ENCODE measurements around the gene AP5S1.
"Not testable (repeated sequence)": the region's sequence is repeated elsewhere in the genome, so short reads cannot be mapped to it uniquely, and the experiment has no call there.

The AP5S1 gene

GRCh38 chr20:3783511-3784195 lies 36.7 kb upstream of the AP5S1 start:
- peaks cover 0 to 11% of the 10 kb centered on the region in 2 donors for H3K27me3 ChIP-seq (ENCODE audit: control insufficient read depth in 1 of 2, insufficient read depth in 2 of 2, low read length in 2 of 2)
- H3K27ac ChIP-seq (ENCODE audit: low read depth, low read length), result no peak overlapping the region
- H3K36me3 ChIP-seq (ENCODE audit: control insufficient read depth in 1 of 2, insufficient read depth in 2 of 2, low read length in 2 of 2), result peaks cover 0 to 10% of the 10 kb centered on the region in 2 donors
- H3K4me3 ChIP-seq (ENCODE audit: low read depth in 1 of 2, low read length in 2 of 2), result no peak overlapping the region
- no peaks in the 10 kb centered on the region for H3K9me3 ChIP-seq (ENCODE audit: control insufficient read depth in 1 of 2, low read length in 2 of 2)
- H3K4me1 ChIP-seq (ENCODE audit: control insufficient read depth in 1 of 2, insufficient read depth in 2 of 2, low read length in 2 of 2), result peaks cover 41 to 47% of the 10 kb centered on the region in 2 donors
- no peak overlapping the region for H3K9ac ChIP-seq (ENCODE audit: low read depth in 1 of 2, low read length in 2 of 2)

GRCh38 chr20:3784216-3784853 lies 36.0 kb upstream of the AP5S1 start:
- Histone ChIP-seq H3K9me3 (ENCODE audit: control insufficient read depth in 1 of 2, low read length in 2 of 2) (no peaks in the 10 kb centered on the region), H3K9ac (ENCODE audit: low read depth in 1 of 2, low read length in 2 of 2) (peak overlapping the region; percentile 38 to 70), H3K27me3 (ENCODE audit: control insufficient read depth in 1 of 2, insufficient read depth in 2 of 2, low read length in 2 of 2) (peaks cover 0 to 4% of the 10 kb centered on the region in 2 donors), H3K4me1 (ENCODE audit: control insufficient read depth in 1 of 2, insufficient read depth in 2 of 2, low read length in 2 of 2) (peaks cover 47 to 52% of the 10 kb centered on the region in 2 donors), H3K27ac (ENCODE audit: low read depth, low read length) (no peak overlapping the region), H3K4me3 (ENCODE audit: low read depth in 1 of 2, low read length in 2 of 2) (peak overlapping the region in 1 of 2 donors; percentile 91), H3K36me3 (ENCODE audit: control insufficient read depth in 1 of 2, insufficient read depth in 2 of 2, low read length in 2 of 2) (peaks cover 0 to 10% of the 10 kb centered on the region in 2 donors)

DNA sequence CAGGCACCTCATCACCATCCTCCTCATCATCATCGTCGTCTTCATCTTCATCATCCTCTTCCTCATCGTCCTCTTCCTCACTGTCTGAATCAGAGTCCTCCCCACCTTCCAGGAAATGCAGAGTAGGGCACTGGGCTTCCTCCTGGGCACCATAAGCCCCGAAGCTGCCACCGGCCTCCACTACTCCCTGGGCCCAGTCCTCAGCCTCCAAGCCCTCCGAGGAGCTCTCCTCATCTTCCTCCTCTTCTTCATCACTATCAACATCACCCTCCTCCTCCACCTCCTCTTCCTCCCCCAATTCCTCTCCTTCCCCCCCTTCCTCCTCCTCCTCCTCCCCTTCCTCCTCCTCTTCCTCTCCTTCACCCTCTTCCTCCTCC lies 35.5 kb upstream of the AP5S1 start:
- H3K4me3 ChIP-seq (ENCODE audit: low read depth in 1 of 2, low read length in 2 of 2), result peak overlapping the region; percentile 70 to 91
- H3K9me3 ChIP-seq (ENCODE audit: control insufficient read depth in 1 of 2, low read length in 2 of 2), result no peaks in the 10 kb centered on the region
- H3K36me3 ChIP-seq (ENCODE audit: control insufficient read depth in 1 of 2, insufficient read depth in 2 of 2, low read length in 2 of 2), result peaks cover 0 to 10% of the 10 kb centered on the region in 2 donors
- peaks cover 47 to 52% of the 10 kb centered on the region in 2 donors for H3K4me1 ChIP-seq (ENCODE audit: control insufficient read depth in 1 of 2, insufficient read depth in 2 of 2, low read length in 2 of 2)
- no peak overlapping the region for H3K27ac ChIP-seq (ENCODE audit: low read depth, low read length)
- H3K27me3 ChIP-seq (ENCODE audit: control insufficient read depth in 1 of 2, insufficient read depth in 2 of 2, low read length in 2 of 2), result no peaks in the 10 kb centered on the region
- H3K9ac ChIP-seq (ENCODE audit: low read depth in 1 of 2, low read length in 2 of 2), result peak overlapping the region; percentile 70 to 87

DNA sequence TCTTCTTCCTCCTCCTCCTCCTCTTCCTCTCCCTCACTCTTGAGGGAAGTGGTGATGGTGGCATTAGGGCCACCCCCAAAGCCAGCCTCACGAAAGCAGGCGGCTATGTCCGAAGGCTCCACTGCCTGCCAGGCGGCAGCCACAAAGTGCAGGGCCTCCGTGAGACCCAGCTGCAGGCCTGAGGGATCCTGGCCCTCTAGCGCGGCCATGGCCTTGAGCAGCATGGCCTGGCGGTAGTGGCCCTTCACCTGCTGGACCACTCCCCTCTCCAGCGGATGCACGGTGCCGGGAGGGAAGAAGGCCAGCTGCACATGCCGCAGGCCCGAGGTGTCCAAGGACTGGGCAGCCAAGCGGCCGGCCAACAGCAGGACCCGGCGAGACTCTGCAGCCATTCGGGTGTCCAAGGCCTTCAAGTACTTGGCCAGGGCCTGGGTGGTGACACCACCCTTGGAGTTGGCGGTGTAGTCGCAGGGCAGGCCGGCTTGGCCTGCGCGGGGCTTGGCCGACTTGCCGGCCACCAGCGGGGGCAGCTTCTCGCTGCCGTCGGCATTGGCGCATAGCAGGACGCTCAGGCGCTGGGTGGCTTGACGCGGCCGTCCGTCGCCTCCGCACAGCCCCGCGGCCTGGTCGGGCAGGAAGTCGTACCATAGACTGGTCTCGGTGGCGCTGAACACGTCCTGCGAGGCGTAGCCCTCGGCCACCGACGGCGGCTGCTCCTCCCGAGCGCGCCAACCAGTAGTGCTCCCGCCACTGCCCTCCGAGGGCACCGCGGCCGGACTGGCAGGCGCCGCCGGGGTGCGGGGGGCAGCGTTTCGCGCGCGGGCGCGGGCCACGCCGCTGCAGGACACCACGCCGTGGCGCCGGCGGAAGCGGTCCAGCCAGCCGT lies 34.9 kb upstream of the AP5S1 start:
- Histone ChIP-seq H3K4me3 (ENCODE audit: low read depth in 1 of 2, low read length in 2 of 2) (peak overlapping the region; percentile 70 to 91), H3K27me3 (ENCODE audit: control insufficient read depth in 1 of 2, insufficient read depth in 2 of 2, low read length in 2 of 2) (no peaks in the 10 kb centered on the region), H3K4me1 (ENCODE audit: control insufficient read depth in 1 of 2, insufficient read depth in 2 of 2, low read length in 2 of 2) (peaks cover 47 to 52% of the 10 kb centered on the region in 2 donors), H3K9me3 (ENCODE audit: control insufficient read depth in 1 of 2, low read length in 2 of 2) (no peaks in the 10 kb centered on the region), H3K9ac (ENCODE audit: low read depth in 1 of 2, low read length in 2 of 2) (peak overlapping the region; percentile 70 to 87), H3K27ac (ENCODE audit: low read depth, low read length) (peak overlapping the region; percentile 81), H3K36me3 (ENCODE audit: control insufficient read depth in 1 of 2, insufficient read depth in 2 of 2, low read length in 2 of 2) (peaks cover 0 to 10% of the 10 kb centered on the region in 2 donors)

GRCh38 chr20:3786126-3786484 lies 34.2 kb upstream of the AP5S1 start:
- Histone ChIP-seq H3K27me3 (ENCODE audit: control insufficient read depth in 1 of 2, insufficient read depth in 2 of 2, low read length in 2 of 2) (no peaks in the 10 kb centered on the region), H3K27ac (ENCODE audit: low read depth, low read length) (peak overlapping the region; percentile 81), H3K9ac (ENCODE audit: low read depth in 1 of 2, low read length in 2 of 2) (peak overlapping the region; percentile 70 to 87), H3K36me3 (ENCODE audit: control insufficient read depth in 1 of 2, insufficient read depth in 2 of 2, low read length in 2 of 2) (peaks cover 0 to 10% of the 10 kb centered on the region in 2 donors), H3K4me1 (ENCODE audit: control insufficient read depth in 1 of 2, insufficient read depth in 2 of 2, low read length in 2 of 2) (peaks cover 42 to 46% of the 10 kb centered on the region in 2 donors), H3K4me3 (ENCODE audit: low read depth in 1 of 2, low read length in 2 of 2) (peak overlapping the region; percentile 70 to 91), H3K9me3 (ENCODE audit: control insufficient read depth in 1 of 2, low read length in 2 of 2) (no peaks in the 10 kb centered on the region)

- peak within 1 kb of the TSS; percentile 70 to 91 for H3K4me3 ChIP-seq (ENCODE audit: low read depth in 1 of 2, low read length in 2 of 2)
- H3K9ac ChIP-seq (ENCODE audit: low read depth in 1 of 2, low read length in 2 of 2), result peak within 1 kb of the TSS; percentile 70 to 87
- no peaks in the 10 kb centered on the region for H3K27me3 ChIP-seq (ENCODE audit: control insufficient read depth in 1 of 2, insufficient read depth in 2 of 2, low read length in 2 of 2)
- H3K4me1 ChIP-seq (ENCODE audit: control insufficient read depth in 1 of 2, insufficient read depth in 2 of 2, low read length in 2 of 2), result peaks cover 40 to 45% of the 10 kb centered on the region in 2 donors
- H3K27ac ChIP-seq (ENCODE audit: low read depth, low read length), result peak within 1 kb of the TSS; percentile 81
- peaks cover 0 to 10% of the 10 kb centered on the region in 2 donors for H3K36me3 ChIP-seq (ENCODE audit: control insufficient read depth in 1 of 2, insufficient read depth in 2 of 2, low read length in 2 of 2)
- no peaks in the 10 kb centered on the region for H3K9me3 ChIP-seq (ENCODE audit: control insufficient read depth in 1 of 2, low read length in 2 of 2)
Observed at GRCh38 chr20:3786665-3787323, 33.6 kb upstream of the AP5S1 start, which contains the start of gene CENPB. Gene CENPB (minus strand): TSS chr20:3786740. CDS start chr20:3786483, 257 bp downstream.

- peaks cover 0 to 10% of the 10 kb centered on the region in 2 donors for H3K36me3 ChIP-seq (ENCODE audit: control insufficient read depth in 1 of 2, insufficient read depth in 2 of 2, low read length in 2 of 2)
- H3K27ac ChIP-seq (ENCODE audit: low read depth, low read length), result no peak overlapping the region
- peak overlapping the region in 1 of 2 donors; percentile 55 for H3K4me3 ChIP-seq (ENCODE audit: low read depth in 1 of 2, low read length in 2 of 2)
- no peaks in the 10 kb centered on the region for H3K27me3 ChIP-seq (ENCODE audit: control insufficient read depth in 1 of 2, insufficient read depth in 2 of 2, low read length in 2 of 2)
- H3K4me1 ChIP-seq (ENCODE audit: control insufficient read depth in 1 of 2, insufficient read depth in 2 of 2, low read length in 2 of 2), result peaks cover 40 to 45% of the 10 kb centered on the region in 2 donors
- H3K9me3 ChIP-seq (ENCODE audit: control insufficient read depth in 1 of 2, low read length in 2 of 2), result no peaks in the 10 kb centered on the region
- H3K9ac ChIP-seq (ENCODE audit: low read depth in 1 of 2, low read length in 2 of 2), result peak overlapping the region; percentile 1 to 35
Observed at GRCh38 chr20:3787324-3788014, 32.9 kb upstream of the AP5S1 start.

- no peaks in the 10 kb centered on the region for H3K9me3 ChIP-seq (ENCODE audit: control insufficient read depth in 1 of 2, low read length in 2 of 2)
- H3K27ac ChIP-seq (ENCODE audit: low read depth, low read length), result no peak overlapping the region
- H3K27me3 ChIP-seq (ENCODE audit: control insufficient read depth in 1 of 2, insufficient read depth in 2 of 2, low read length in 2 of 2), result no peaks in the 10 kb centered on the region
- H3K9ac ChIP-seq (ENCODE audit: low read depth in 1 of 2, low read length in 2 of 2), result no peak overlapping the region
- H3K4me1 ChIP-seq (ENCODE audit: control insufficient read depth in 1 of 2, insufficient read depth in 2 of 2, low read length in 2 of 2), result peaks cover 33 to 38% of the 10 kb centered on the region in 2 donors
- H3K4me3 ChIP-seq (ENCODE audit: low read depth in 1 of 2, low read length in 2 of 2), result no peak overlapping the region
- H3K36me3 ChIP-seq (ENCODE audit: control insufficient read depth in 1 of 2, insufficient read depth in 2 of 2, low read length in 2 of 2), result peaks cover 0 to 6% of the 10 kb centered on the region in 2 donors
Observed at GRCh38 chr20:3788685-3789155, 31.6 kb upstream of the AP5S1 start.

- H3K4me1 ChIP-seq (ENCODE audit: control insufficient read depth in 1 of 2, insufficient read depth in 2 of 2, low read length in 2 of 2), result peaks cover 29 to 34% of the 10 kb centered on the region in 2 donors
- not testable (repeated sequence) for H3K36me3 ChIP-seq (ENCODE audit: control insufficient read depth in 1 of 2, insufficient read depth in 2 of 2, low read length in 2 of 2); H3K4me3 ChIP-seq (ENCODE audit: low read depth in 1 of 2, low read length in 2 of 2); H3K9me3 ChIP-seq (ENCODE audit: control insufficient read depth in 1 of 2, low read length in 2 of 2); H3K9ac ChIP-seq (ENCODE audit: low read depth in 1 of 2, low read length in 2 of 2); H3K27ac ChIP-seq (ENCODE audit: low read depth, low read length); H3K27me3 ChIP-seq (ENCODE audit: control insufficient read depth in 1 of 2, insufficient read depth in 2 of 2, low read length in 2 of 2)
Observed at GRCh38 chr20:3789201-3789600, 31.1 kb upstream of the AP5S1 start.
